IPS DF 4.7 (cell line): ENCODE data around the gene CD86.
"Not testable (repeated sequence)": the region's sequence is repeated elsewhere in the genome, so short reads cannot be mapped to it uniquely, and the experiment has no call there.

Experiments
- DNase-seq: peaks from one replicate; pipeline ENCODE4 v3.0.0-alpha.2; 2013; ENCODE audit warnings: low spot score; ENCODE audit errors: extremely low read depth

The CD86 gene, protein sequence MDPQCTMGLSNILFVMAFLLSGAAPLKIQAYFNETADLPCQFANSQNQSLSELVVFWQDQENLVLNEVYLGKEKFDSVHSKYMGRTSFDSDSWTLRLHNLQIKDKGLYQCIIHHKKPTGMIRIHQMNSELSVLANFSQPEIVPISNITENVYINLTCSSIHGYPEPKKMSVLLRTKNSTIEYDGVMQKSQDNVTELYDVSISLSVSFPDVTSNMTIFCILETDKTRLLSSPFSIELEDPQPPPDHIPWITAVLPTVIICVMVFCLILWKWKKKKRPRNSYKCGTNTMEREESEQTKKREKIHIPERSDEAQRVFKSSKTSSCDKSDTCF

GRCh38 chr3:122055215-122055614 lies at the start of gene CD86:
TSS of gene CD86 (plus strand) at chr3:122055362. CDS start at chr3:122055490, 128 bp downstream.
- DNase-seq, result no peak

- no peak for DNase-seq
Measured at GRCh38 chr3:122006267-122006666, 48.9 kb upstream of the CD86 start.

DNA sequence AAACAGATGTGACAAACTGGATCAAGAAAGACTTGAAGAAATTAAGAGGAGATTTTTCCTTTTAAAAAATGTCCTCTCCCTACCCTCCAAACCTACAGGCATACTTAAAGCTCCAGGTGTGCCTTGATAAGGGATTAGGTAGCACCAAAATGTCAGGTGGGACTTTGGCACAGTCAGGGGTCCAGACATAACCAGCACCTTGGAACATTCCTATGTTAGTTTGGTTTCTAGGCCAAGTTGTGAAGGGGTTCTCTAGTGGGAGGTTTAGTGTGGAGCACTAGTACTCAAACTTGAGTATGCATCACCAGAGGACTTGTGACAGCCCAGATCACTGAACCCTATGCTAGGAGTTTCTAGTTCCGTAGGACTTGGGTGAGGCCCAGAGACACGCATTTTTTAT lies 47.0 kb upstream of the CD86 start:
- DNase-seq, result no peak

- DNase-seq, result no peak
Measured at GRCh38 chr3:122010506-122010905, 44.7 kb upstream of the CD86 start.

DNA sequence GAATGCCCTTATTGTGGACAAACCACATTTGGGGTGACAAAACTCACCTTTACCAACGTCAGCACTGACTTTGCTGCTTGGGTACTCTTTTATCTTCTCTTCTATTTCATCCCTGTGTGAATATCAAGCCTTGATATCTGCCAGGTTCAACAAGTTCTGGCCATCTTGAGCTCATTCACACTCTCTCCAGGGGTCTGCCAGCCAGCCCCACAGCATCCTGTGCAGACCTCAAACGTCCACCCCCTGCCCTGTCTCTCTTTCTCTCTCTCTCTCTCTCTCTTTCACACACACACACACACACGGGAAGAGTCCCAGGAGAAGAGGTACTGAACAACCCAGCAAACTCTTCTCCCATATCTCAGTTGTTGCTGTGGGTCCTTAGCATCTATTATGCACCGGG lies 43.8 kb upstream of the CD86 start:
- DNase-seq, result no peak

GRCh38 chr3:122012821-122013220 lies 42.3 kb upstream of the CD86 start:
- no peak for DNase-seq

- DNase-seq, result no peak
Measured at GRCh38 chr3:122013448-122013925, 41.7 kb upstream of the CD86 start.

DNA sequence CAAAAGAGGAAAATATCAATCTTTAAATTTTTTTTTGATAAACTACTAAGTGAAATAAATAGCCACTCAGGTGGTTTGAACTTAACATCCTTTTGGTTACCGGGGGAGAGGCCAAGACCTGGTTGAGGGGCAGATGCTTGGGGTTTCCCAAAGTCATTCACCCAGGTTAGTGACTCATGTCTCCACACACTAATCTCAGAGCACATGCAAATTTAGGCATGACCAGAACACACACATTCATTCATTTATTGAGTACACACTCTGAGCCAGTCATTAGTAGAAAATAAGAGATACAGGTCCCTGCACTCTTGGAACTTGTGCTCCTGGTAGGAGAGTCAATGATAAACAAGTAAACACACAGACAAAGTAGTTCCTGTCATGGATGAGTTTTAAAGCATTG lies 40.4 kb upstream of the CD86 start:
- no peak for DNase-seq

DNA sequence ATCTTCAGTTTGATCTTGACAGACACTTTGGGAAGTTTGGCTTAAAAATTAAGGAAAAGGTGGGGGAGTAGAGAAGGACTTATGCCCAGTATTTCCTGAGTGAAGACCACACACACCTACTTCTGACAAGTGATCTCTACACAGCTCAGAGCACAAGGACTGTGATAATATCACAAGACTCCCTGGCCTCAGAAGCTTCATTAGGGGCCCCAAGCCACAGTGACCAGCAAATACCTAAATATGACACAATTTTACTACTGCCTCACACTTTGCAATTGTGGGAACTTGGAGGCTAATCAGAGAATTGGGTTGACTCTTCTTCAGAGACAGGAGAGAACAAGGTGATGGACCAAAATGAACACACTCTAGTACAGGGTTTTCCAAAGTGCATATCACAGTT lies 35.7 kb upstream of the CD86 start:
- no peak for DNase-seq

- DNase-seq, result no peak
Measured at GRCh38 chr3:122021037-122021436, 34.1 kb upstream of the CD86 start.

- DNase-seq, result no peak
Measured at GRCh38 chr3:122021811-122022401, 33.3 kb upstream of the CD86 start, which contains the start of gene ILDR1. TSS of gene ILDR1 (minus strand) at chr3:122022247. CDS start at chr3:122022077, 170 bp downstream.

DNA sequence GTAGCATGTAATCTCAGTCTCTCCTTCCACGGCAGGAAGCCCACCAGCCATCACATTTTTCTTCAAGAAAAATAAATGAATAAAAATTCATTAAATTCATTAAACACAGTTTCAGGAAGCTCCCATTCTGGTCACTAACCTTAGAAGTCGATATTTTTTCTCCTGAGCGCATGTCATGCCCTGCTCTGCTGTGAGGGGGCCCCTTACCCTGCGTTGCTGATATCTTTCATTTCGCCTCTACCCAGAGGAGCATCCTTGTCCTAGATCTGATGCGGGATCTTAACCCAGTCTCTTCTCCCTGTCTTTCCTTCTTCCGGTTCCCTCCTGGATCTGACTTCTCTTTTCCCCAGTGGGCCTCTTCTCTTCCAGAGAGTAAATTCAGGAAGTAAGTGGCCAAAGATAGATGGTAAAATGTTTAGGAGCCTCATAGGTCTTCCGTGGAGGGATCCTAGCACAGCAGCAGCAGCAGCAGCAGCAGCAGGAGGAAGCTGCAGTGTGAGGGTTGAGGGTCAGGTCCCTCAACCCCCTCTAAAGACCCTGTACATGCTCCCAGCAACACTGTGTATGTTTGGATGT lies 31.7 kb upstream of the CD86 start:
- no peak for DNase-seq

DNA sequence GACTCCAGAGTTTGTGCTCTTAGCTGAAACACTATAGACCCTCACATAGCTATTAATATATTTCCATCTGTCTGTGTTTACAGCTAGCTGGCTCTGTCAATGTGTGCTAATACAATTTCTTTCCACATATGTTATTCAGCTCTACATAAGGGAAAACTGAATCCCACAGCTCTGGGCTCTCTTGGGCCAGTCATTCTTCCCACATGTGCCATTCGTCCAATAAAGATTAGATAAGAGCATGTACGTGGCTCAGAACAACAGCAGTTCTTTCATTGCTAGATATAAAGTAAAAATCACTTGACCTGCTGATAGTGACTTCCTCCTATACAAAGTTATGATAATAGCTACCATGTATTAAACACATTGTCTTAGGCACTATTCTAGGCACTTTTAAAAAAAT lies 30.4 kb upstream of the CD86 start:
- no peak for DNase-seq

GRCh38 chr3:122025296-122025695 lies 29.9 kb upstream of the CD86 start:
- DNase-seq, result no peak

DNA sequence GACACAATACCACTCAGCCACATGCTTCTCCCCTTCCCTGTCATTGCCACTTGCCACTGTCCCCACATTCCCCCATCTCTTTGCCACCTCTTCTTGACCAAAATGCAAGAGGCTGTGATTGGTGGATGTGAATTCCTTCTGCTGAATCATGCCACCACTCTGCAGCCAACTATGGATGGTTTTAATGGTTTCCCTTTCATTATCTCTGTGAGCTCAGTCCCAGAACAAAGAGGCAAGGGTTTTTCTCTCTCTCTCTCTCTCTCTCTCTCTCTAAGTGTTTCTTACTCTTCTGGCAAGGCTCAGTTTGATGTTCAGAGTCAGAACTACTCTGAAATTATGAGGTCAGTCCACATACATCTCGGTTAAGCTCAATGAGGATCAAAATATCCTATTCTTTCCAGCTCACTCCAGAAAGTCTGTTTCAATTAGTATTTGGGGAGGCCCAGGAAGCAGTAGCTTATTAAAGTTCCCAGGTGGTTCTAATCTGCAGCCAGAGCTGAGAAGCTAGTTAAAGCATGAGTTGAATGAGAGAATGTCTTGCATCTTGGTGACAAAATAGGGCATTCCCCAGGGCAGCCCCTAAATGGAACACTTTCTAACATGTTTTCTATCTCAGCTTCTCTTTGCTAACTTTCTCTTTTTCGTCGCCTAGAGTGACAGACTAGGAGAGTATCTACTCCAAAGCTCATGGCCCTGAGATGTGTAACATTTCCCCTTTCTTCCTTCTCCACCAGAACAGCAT lies 24.6 kb upstream of the CD86 start:
- no peak for DNase-seq

GRCh38 chr3:122031123-122031468 lies 24.1 kb upstream of the CD86 start:
- no peak for DNase-seq

- DNase-seq, result no peak
Measured at GRCh38 chr3:122032531-122032930, 22.6 kb upstream of the CD86 start.

GRCh38 chr3:122033023-122033422 lies 22.1 kb upstream of the CD86 start:
- no peak for DNase-seq

- DNase-seq, result not testable (repeated sequence)
Measured at GRCh38 chr3:122047296-122047695, 7.9 kb upstream of the CD86 start.

- not testable (repeated sequence) for DNase-seq
Measured at GRCh38 chr3:122047773-122048172, 7.4 kb upstream of the CD86 start.

GRCh38 chr3:122052968-122053367 lies 2.2 kb upstream of the CD86 start:
- no peak for DNase-seq

GRCh38 chr3:122057671-122058070 lies 2.5 kb downstream of the CD86 start:
- DNase-seq, result no peak
